ENCODE measurements around the gene RNLS. TPM values are rescaled to one million over a fixed set of nuclear protein-coding genes. Genes with fewer than 3 reads are reported as not detected.

The RNLS gene
- total and polyA plus RNA-seq, 4 experiments from 2014 or later = 1.7 to 5.8 (median 2.7) TPM

- DNase-seq = no peak
- no peaks in the 10 kb centered on the region for H3K4me1 ChIP-seq (ENCODE audit: insufficient read depth, low read length)
- intact Hi-C loops (cut with micrococcal nuclease) = no loop called here
- POLR2A ChIA-PET (ENCODE audit: partially characterized antibody) = no interaction called here
- Mint-ChIP-seq H3K27me3 (no peaks in the 10 kb centered on the region), H3K27ac (no peak overlapping the region), H3K4me3 (no peak overlapping the region), H3K36me3 (no peaks in the 10 kb centered on the region), H3K4me1 (no peaks in the 10 kb centered on the region), H3K9me3 (peaks cover 0 to 1% (median 0%) of the 10 kb centered on the region in 8 donors)
- H3K4me3 ChIP-seq (ENCODE audit: low read length in 2 of 2) = no peak overlapping the region
- no peak overlapping the region for H3K27ac ChIP-seq (ENCODE audit: low read depth, low read length)
- H3K9me3 ChIP-seq (ENCODE audit: control insufficient read depth in 1 of 2, low read length in 2 of 2) = no peaks in the 10 kb centered on the region
- CTCF ChIA-PET (ENCODE audit: partially characterized antibody) = no interaction called here
- no peaks in the 10 kb centered on the region for H3K36me3 ChIP-seq (ENCODE audit: insufficient read depth, low read length)
- no peaks in the 10 kb centered on the region for H3K27me3 ChIP-seq (ENCODE audit: insufficient read depth, low read length)
Measured at GRCh38 chr10:88474884-88475844, 108.0 kb downstream of the RNLS start.

GRCh38 chr10:88473989-88474883, 108.9 kb downstream of the RNLS start:
- intact Hi-C loops (cut with micrococcal nuclease) = no loop called here
- DNase-seq = no peak
- Histone ChIP-seq H3K36me3 (ENCODE audit: insufficient read depth, low read length) (no peaks in the 10 kb centered on the region), H3K27ac (ENCODE audit: low read depth, low read length) (no peak overlapping the region), H3K27me3 (ENCODE audit: insufficient read depth, low read length) (no peaks in the 10 kb centered on the region), H3K4me1 (ENCODE audit: insufficient read depth, low read length) (no peaks in the 10 kb centered on the region), H3K4me3 (ENCODE audit: low read length in 2 of 2) (no peak overlapping the region), H3K9me3 (ENCODE audit: control insufficient read depth in 1 of 2, low read length in 2 of 2) (no peaks in the 10 kb centered on the region)
- Mint-ChIP-seq H3K4me3 (no peak overlapping the region), H3K9me3 (peaks cover 0 to 1% (median 0%) of the 10 kb centered on the region in 8 donors), H3K36me3 (no peaks in the 10 kb centered on the region), H3K27me3 (no peaks in the 10 kb centered on the region), H3K27ac (no peak overlapping the region), H3K4me1 (no peaks in the 10 kb centered on the region)
- POLR2A ChIA-PET (ENCODE audit: partially characterized antibody) = no interaction called here
- CTCF ChIA-PET (ENCODE audit: partially characterized antibody) = no interaction called here

GRCh38 chr10:88472540-88472939, 110.6 kb downstream of the RNLS start:
- Histone ChIP-seq H3K36me3 (ENCODE audit: insufficient read depth, low read length) (no peaks in the 10 kb centered on the region), H3K27ac (ENCODE audit: low read depth, low read length) (no peak overlapping the region), H3K27me3 (ENCODE audit: insufficient read depth, low read length) (no peaks in the 10 kb centered on the region), H3K4me3 (ENCODE audit: low read length in 2 of 2) (no peak overlapping the region), H3K4me1 (ENCODE audit: insufficient read depth, low read length) (no peaks in the 10 kb centered on the region), H3K9me3 (ENCODE audit: control insufficient read depth in 1 of 2, low read length in 2 of 2) (no peaks in the 10 kb centered on the region)
- CTCF ChIA-PET (ENCODE audit: partially characterized antibody) = interaction anchor here (1.4 kb wide), 1 partner anchor 13 kb away, joined by 3 read pairs; no protein-coding TSS in a partner anchor
- DNase-seq = no peak
- Mint-ChIP-seq H3K4me3 (no peak overlapping the region), H3K4me1 (no peaks in the 10 kb centered on the region), H3K27me3 (no peaks in the 10 kb centered on the region), H3K36me3 (no peaks in the 10 kb centered on the region), H3K9me3 (peaks cover 0 to 1% (median 0%) of the 10 kb centered on the region in 8 donors), H3K27ac (no peak overlapping the region)
- POLR2A ChIA-PET (ENCODE audit: partially characterized antibody) = no interaction called here
- intact Hi-C loops (cut with micrococcal nuclease) = no loop called here

GRCh38 chr10:88471899-88472298, 111.2 kb downstream of the RNLS start:
- Histone ChIP-seq H3K27me3 (ENCODE audit: insufficient read depth, low read length) (no peaks in the 10 kb centered on the region), H3K4me3 (ENCODE audit: low read length in 2 of 2) (no peak overlapping the region), H3K4me1 (ENCODE audit: insufficient read depth, low read length) (no peaks in the 10 kb centered on the region), H3K36me3 (ENCODE audit: insufficient read depth, low read length) (no peaks in the 10 kb centered on the region), H3K9me3 (ENCODE audit: control insufficient read depth in 1 of 2, low read length in 2 of 2) (no peaks in the 10 kb centered on the region), H3K27ac (ENCODE audit: low read depth, low read length) (no peak overlapping the region)
- Mint-ChIP-seq H3K9me3 (peaks cover 0 to 1% (median 0%) of the 10 kb centered on the region in 8 donors), H3K36me3 (no peaks in the 10 kb centered on the region), H3K27ac (no peak overlapping the region), H3K4me3 (no peak overlapping the region), H3K27me3 (no peaks in the 10 kb centered on the region), H3K4me1 (no peaks in the 10 kb centered on the region)
- no peak for DNase-seq
- ChIA-PET POLR2A (ENCODE audit: partially characterized antibody) (no interaction called here), CTCF (ENCODE audit: partially characterized antibody) (interaction anchor here (1.4 kb wide), 1 partner anchor 13 kb away, joined by 3 read pairs; no protein-coding TSS in a partner anchor)
- intact Hi-C loops (cut with micrococcal nuclease) = no loop called here

GRCh38 chr10:88467835-88468485, 115.2 kb downstream of the RNLS start:
- H3K9me3 ChIP-seq (ENCODE audit: control insufficient read depth in 1 of 2, low read length in 2 of 2) = no peaks in the 10 kb centered on the region
- ChIA-PET POLR2A (ENCODE audit: partially characterized antibody) (no interaction called here), CTCF (ENCODE audit: partially characterized antibody) (interaction anchor here (1.2 kb wide), 1 partner anchor 734 kb away, joined by 3 read pairs; no protein-coding TSS in a partner anchor)
- Mint-ChIP-seq H3K4me1 (no peaks in the 10 kb centered on the region), H3K4me3 (no peak overlapping the region), H3K9me3 (peaks cover 0 to 1% (median 0%) of the 10 kb centered on the region in 8 donors), H3K27me3 (no peaks in the 10 kb centered on the region), H3K36me3 (peaks cover 0 to 5% of the 10 kb centered on the region in 2 donors), H3K27ac (no peak overlapping the region)
- no peaks in the 10 kb centered on the region for H3K36me3 ChIP-seq (ENCODE audit: insufficient read depth, low read length)
- H3K27me3 ChIP-seq (ENCODE audit: insufficient read depth, low read length) = no peaks in the 10 kb centered on the region
- H3K4me1 ChIP-seq (ENCODE audit: insufficient read depth, low read length) = no peaks in the 10 kb centered on the region
- no peak overlapping the region for H3K4me3 ChIP-seq (ENCODE audit: low read length in 2 of 2)
- H3K27ac ChIP-seq (ENCODE audit: low read depth, low read length) = no peak overlapping the region
- intact Hi-C loops (cut with micrococcal nuclease) = no loop called here
- DNase-seq = no peak

GRCh38 chr10:88466786-88467185, 116.3 kb downstream of the RNLS start:
- no peaks in the 10 kb centered on the region for H3K4me1 Mint-ChIP-seq
- CTCF ChIA-PET (ENCODE audit: partially characterized antibody) = no interaction called here
- no peaks in the 10 kb centered on the region for H3K9me3 ChIP-seq (ENCODE audit: control insufficient read depth in 1 of 2, low read length in 2 of 2)
- H3K4me3 Mint-ChIP-seq = no peak overlapping the region
- no peaks in the 10 kb centered on the region for H3K36me3 ChIP-seq (ENCODE audit: insufficient read depth, low read length)
- H3K9me3 Mint-ChIP-seq = no peaks in the 10 kb centered on the region
- POLR2A ChIA-PET (ENCODE audit: partially characterized antibody) = no interaction called here
- intact Hi-C loops (cut with micrococcal nuclease) = no loop called here
- no peak for DNase-seq
- H3K27me3 ChIP-seq (ENCODE audit: insufficient read depth, low read length) = no peaks in the 10 kb centered on the region
- no peak overlapping the region for H3K27ac ChIP-seq (ENCODE audit: low read depth, low read length)
- H3K4me3 ChIP-seq (ENCODE audit: low read length in 2 of 2) = no peak overlapping the region
- peaks cover 0 to 5% of the 10 kb centered on the region in 2 donors for H3K36me3 Mint-ChIP-seq
- H3K27me3 Mint-ChIP-seq = no peaks in the 10 kb centered on the region
- no peaks in the 10 kb centered on the region for H3K4me1 ChIP-seq (ENCODE audit: insufficient read depth, low read length)
- H3K27ac Mint-ChIP-seq = no peak overlapping the region

- Histone ChIP-seq H3K36me3 (ENCODE audit: insufficient read depth, low read length) (no peaks in the 10 kb centered on the region), H3K9me3 (ENCODE audit: control insufficient read depth in 1 of 2, low read length in 2 of 2) (no peaks in the 10 kb centered on the region), H3K4me1 (ENCODE audit: insufficient read depth, low read length) (no peaks in the 10 kb centered on the region), H3K27me3 (ENCODE audit: insufficient read depth, low read length) (no peaks in the 10 kb centered on the region), H3K4me3 (ENCODE audit: low read length in 2 of 2) (no peak overlapping the region), H3K27ac (ENCODE audit: low read depth, low read length) (no peak overlapping the region)
- no peak overlapping the region for H3K27ac Mint-ChIP-seq
- no peak overlapping the region for H3K4me3 Mint-ChIP-seq
- intact Hi-C loops (cut with micrococcal nuclease) = no loop called here
- no peaks in the 10 kb centered on the region for H3K27me3 Mint-ChIP-seq
- CTCF ChIA-PET (ENCODE audit: partially characterized antibody) = no interaction called here
- H3K36me3 Mint-ChIP-seq = peaks cover 0 to 5% of the 10 kb centered on the region in 2 donors
- peak in 1 of 5 donors; percentile 20 for DNase-seq
- H3K9me3 Mint-ChIP-seq = no peaks in the 10 kb centered on the region
- POLR2A ChIA-PET (ENCODE audit: partially characterized antibody) = no interaction called here
- no peaks in the 10 kb centered on the region for H3K4me1 Mint-ChIP-seq
Measured at GRCh38 chr10:88465765-88466164, 117.4 kb downstream of the RNLS start.

Data from CD4-positive, alpha-beta memory T cell (primary cell).